Measurements from ENCODE around the gene ZNF407.

DNA sequence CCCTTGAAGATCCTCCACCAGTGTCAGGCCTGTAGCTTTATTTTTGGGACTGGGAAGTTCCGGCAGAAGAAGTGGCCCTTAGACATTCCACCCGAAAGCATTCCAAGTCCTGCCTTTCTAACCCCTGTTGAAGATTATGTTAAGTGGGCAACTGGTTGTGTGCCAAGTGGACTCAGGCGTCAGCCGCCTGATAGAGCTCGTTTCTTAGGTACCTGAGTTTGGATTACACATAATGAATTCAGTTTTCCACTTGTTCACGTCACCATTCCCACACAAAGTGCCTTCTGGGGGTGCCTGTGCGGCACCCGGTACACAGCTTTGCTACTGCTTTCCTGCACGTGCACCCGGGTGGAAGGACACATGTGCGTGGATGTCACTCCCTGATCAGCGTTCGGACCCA, 454.8 kb downstream of the ZNF407 start:
- TF ChIP-seq, protein P1, sequence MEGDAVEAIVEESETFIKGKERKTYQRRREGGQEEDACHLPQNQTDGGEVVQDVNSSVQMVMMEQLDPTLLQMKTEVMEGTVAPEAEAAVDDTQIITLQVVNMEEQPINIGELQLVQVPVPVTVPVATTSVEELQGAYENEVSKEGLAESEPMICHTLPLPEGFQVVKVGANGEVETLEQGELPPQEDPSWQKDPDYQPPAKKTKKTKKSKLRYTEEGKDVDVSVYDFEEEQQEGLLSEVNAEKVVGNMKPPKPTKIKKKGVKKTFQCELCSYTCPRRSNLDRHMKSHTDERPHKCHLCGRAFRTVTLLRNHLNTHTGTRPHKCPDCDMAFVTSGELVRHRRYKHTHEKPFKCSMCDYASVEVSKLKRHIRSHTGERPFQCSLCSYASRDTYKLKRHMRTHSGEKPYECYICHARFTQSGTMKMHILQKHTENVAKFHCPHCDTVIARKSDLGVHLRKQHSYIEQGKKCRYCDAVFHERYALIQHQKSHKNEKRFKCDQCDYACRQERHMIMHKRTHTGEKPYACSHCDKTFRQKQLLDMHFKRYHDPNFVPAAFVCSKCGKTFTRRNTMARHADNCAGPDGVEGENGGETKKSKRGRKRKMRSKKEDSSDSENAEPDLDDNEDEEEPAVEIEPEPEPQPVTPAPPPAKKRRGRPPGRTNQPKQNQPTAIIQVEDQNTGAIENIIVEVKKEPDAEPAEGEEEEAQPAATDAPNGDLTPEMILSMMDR (IDR thresholded peaks at IDR 0.05; ENCODE audit: insufficient read depth, low read length) = no peak
- TF ChIP-seq POLR2AphosphoS5 (IDR thresholded peaks at IDR 0.05; ENCODE audit: low read depth) (no peak), REST (IDR thresholded peaks at IDR 0.05; ENCODE audit: insufficient replicate concordance, low read depth) (no peak), GABPA (IDR thresholded peaks at IDR 0.05; ENCODE audit: low read depth) (no peak), SPI1 (IDR thresholded peaks at IDR 0.05; ENCODE audit: borderline replicate concordance, low read depth) (no peak)
